ENCODE measurements around the gene TARBP1. TPM values are rescaled to one million over a fixed set of nuclear protein-coding genes. Genes with fewer than 3 reads are reported as not detected.

TARBP1 gene
- total and polyA plus RNA-seq, 2 of the 13 experiments (the other 11 are each of a cell fraction or from before 2014, with no cell fraction given), result 37.7 to 67.0 TPM

DNA sequence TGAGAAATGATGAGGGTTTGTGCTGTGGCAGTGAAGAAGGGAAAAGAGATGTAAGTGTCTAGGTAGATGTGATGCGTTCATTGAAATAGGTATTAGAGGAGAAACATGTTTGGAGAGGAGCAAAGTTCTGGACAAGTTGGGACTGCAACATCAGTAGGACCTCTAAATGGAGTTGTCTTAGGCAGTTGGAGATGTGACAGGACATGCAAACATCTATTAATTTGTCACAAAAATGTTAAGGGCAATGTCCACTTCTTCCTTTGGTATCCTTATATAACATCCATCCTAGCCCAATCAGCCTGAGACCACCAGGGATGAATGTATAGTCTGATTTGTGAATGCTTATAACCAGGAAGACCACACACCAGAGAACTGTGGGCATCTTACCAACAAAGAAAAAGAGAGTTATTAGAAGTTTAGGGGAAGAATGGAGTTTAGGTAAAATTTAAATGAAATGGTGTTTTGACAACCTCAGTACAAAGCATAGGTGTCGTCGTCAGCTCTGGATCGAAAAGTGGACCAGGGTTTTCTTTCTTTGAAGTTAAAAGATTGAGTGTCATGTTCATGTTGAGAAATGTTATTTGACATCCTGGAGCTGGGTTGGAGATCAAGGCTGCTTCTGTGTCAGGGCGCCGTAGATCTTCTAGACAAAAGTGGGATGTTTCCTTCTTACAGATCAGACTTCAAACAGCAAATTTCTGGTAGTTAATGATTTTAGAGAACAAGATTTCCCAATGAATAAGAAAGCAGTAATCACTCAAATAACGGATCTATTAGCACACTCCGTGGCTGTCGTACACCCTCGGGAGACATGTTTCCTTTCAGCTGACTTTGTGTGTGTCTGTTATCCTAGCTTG lies 97.1 kb downstream of the TARBP1 start (continued):
- TF ChIP-seq EP300 (IDR thresholded peaks at IDR 0.05; ENCODE audit: low read depth in 2 of 2, low read length in 2 of 2) (peak in 1 of 2 experiments; percentile 94; a peak in 2 of 4 replicates), EP300 (CRISPR knock-in tag; IDR thresholded peaks at IDR 0.05; ENCODE audit: borderline replicate concordance) (peak; percentile 37; the same call in 1 of the 2 replicates), RBM22 (optimal IDR thresholded peaks at IDR 0.05; ENCODE audit: low read length) (no peak), TARDBP (CRISPR knock-in tag; IDR thresholded peaks at IDR 0.05) (no peak), DPF2 (CRISPR knock-in tag; IDR thresholded peaks at IDR 0.05; ENCODE audit: borderline replicate concordance, low read depth) (peak; percentile 66; the same call in 1 of the 2 replicates), EHMT2 (IDR thresholded peaks at IDR 0.05; ENCODE audit: borderline replicate concordance, low read depth, low read length) (peak; percentile 40; the same call in 1 of the 2 replicates), CHCHD3 (CRISPR knock-in tag; IDR thresholded peaks at IDR 0.05) (no peak), REL (CRISPR knock-in tag; conservative IDR thresholded peaks at IDR 0.05) (no peak), CBFB (CRISPR knock-in tag; IDR thresholded peaks at IDR 0.05) (no peak), NRL (CRISPR knock-in tag; IDR thresholded peaks at IDR 0.05; ENCODE audit: borderline replicate concordance) (no peak), KLF11 (CRISPR knock-in tag; IDR thresholded peaks at IDR 0.05) (no peak), ZBTB8A (CRISPR knock-in tag; IDR thresholded peaks at IDR 0.05; ENCODE audit: borderline replicate concordance, low read depth) (no peak), SMAD3 (CRISPR knock-in tag; IDR thresholded peaks at IDR 0.05) (no peak), KDM1A (CRISPR knock-in tag; IDR thresholded peaks at IDR 0.05) (no peak)
- TF ChIP-seq, protein P1, sequence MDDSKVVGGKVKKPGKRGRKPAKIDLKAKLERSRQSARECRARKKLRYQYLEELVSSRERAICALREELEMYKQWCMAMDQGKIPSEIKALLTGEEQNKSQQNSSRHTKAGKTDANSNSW (CRISPR knock-in tag; IDR thresholded peaks at IDR 0.05; ENCODE audit: borderline replicate concordance), result no peak
- TF ChIP-seq, protein P2, sequence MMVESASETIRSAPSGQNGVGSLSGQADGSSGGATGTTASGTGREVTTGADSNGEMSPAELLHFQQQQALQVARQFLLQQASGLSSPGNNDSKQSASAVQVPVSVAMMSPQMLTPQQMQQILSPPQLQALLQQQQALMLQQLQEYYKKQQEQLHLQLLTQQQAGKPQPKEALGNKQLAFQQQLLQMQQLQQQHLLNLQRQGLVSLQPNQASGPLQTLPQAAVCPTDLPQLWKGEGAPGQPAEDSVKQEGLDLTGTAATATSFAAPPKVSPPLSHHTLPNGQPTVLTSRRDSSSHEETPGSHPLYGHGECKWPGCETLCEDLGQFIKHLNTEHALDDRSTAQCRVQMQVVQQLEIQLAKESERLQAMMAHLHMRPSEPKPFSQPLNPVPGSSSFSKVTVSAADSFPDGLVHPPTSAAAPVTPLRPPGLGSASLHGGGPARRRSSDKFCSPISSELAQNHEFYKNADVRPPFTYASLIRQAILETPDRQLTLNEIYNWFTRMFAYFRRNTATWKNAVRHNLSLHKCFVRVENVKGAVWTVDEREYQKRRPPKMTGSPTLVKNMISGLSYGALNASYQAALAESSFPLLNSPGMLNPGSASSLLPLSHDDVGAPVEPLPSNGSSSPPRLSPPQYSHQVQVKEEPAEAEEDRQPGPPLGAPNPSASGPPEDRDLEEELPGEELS (CRISPR knock-in tag; IDR thresholded peaks at IDR 0.05), result peak; percentile 53; the same call in 1 of the 2 replicates
- TF ChIP-seq, protein P3, sequence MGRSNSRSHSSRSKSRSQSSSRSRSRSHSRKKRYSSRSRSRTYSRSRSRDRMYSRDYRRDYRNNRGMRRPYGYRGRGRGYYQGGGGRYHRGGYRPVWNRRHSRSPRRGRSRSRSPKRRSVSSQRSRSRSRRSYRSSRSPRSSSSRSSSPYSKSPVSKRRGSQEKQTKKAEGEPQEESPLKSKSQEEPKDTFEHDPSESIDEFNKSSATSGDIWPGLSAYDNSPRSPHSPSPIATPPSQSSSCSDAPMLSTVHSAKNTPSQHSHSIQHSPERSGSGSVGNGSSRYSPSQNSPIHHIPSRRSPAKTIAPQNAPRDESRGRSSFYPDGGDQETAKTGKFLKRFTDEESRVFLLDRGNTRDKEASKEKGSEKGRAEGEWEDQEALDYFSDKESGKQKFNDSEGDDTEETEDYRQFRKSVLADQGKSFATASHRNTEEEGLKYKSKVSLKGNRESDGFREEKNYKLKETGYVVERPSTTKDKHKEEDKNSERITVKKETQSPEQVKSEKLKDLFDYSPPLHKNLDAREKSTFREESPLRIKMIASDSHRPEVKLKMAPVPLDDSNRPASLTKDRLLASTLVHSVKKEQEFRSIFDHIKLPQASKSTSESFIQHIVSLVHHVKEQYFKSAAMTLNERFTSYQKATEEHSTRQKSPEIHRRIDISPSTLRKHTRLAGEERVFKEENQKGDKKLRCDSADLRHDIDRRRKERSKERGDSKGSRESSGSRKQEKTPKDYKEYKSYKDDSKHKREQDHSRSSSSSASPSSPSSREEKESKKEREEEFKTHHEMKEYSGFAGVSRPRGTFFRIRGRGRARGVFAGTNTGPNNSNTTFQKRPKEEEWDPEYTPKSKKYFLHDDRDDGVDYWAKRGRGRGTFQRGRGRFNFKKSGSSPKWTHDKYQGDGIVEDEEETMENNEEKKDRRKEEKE (IDR thresholded peaks at IDR 0.05), result no peak
- TF ChIP-seq, protein P4, sequence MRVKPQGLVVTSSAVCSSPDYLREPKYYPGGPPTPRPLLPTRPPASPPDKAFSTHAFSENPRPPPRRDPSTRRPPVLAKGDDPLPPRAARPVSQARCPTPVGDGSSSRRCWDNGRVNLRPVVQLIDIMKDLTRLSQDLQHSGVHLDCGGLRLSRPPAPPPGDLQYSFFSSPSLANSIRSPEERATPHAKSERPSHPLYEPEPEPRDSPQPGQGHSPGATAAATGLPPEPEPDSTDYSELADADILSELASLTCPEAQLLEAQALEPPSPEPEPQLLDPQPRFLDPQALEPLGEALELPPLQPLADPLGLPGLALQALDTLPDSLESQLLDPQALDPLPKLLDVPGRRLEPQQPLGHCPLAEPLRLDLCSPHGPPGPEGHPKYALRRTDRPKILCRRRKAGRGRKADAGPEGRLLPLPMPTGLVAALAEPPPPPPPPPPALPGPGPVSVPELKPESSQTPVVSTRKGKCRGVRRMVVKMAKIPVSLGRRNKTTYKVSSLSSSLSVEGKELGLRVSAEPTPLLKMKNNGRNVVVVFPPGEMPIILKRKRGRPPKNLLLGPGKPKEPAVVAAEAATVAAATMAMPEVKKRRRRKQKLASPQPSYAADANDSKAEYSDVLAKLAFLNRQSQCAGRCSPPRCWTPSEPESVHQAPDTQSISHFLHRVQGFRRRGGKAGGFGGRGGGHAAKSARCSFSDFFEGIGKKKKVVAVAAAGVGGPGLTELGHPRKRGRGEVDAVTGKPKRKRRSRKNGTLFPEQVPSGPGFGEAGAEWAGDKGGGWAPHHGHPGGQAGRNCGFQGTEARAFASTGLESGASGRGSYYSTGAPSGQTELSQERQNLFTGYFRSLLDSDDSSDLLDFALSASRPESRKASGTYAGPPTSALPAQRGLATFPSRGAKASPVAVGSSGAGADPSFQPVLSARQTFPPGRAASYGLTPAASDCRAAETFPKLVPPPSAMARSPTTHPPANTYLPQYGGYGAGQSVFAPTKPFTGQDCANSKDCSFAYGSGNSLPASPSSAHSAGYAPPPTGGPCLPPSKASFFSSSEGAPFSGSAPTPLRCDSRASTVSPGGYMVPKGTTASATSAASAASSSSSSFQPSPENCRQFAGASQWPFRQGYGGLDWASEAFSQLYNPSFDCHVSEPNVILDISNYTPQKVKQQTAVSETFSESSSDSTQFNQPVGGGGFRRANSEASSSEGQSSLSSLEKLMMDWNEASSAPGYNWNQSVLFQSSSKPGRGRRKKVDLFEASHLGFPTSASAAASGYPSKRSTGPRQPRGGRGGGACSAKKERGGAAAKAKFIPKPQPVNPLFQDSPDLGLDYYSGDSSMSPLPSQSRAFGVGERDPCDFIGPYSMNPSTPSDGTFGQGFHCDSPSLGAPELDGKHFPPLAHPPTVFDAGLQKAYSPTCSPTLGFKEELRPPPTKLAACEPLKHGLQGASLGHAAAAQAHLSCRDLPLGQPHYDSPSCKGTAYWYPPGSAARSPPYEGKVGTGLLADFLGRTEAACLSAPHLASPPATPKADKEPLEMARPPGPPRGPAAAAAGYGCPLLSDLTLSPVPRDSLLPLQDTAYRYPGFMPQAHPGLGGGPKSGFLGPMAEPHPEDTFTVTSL (CRISPR knock-in tag; IDR thresholded peaks at IDR 0.05; ENCODE audit: borderline replicate concordance), result peak; percentile 85; the same call in 1 of the 2 replicates
